HG03521 (cell line): Measurements from ENCODE around the gene MRPL4.
A peak's percentile ranks its signal among the peaks of the same experiment; 100 is the strongest.

Experiments
- ATAC-seq: cut with Tn5 transposase; IDR thresholded peaks from one replicate; pipeline ENCODE4 v1.9.1; 2021; ENCODE audit warnings: mild to moderate bottlenecking, moderate library complexity; ENCODE audit not compliant: unreplicated experiment

Gene MRPL4

DNA sequence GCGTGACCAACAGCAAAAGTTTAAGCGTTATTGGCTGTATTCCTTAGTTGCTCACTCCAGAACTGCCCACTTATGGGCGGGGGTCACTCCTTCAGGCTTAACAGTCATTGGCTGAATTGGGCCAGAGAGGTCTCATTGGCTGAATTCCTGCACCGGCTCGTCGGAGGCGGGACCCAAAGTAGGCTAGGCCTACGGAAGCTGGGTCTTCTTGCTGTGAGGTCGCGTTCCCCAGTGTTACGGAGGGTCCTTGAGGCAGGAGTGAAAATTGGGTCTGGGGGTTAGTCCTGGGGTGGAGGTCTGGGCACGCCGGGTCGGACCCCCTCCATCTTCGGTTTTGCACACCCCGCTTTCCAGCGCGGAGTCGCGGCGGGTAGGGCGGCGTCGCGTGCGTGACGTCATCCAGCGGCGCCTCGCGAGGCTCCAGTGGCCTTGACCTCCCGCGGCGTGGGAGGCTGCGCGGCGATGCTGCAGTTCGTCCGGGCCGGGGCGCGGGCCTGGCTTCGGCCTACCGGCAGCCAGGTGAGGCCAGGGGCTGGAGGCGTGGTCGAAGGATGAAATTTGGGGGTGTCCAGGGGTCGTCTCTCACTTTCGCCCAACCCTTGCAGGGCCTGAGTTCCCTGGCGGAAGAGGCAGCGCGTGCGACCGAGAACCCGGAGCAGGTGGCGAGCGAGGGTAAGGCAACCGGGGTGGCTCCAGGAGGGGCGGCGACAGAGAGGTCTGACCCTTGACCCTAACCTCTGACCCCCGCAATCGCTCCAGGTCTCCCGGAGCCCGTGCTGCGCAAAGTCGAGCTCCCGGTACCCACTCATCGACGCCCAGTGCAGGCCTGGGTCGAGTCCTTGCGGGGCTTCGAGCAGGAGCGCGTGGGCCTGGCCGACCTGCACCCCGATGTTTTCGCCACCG lies at the start of gene MRPL4:
MRPL4 (plus strand) TSS at position 423 of the 903 bp plus-strand sequence; CDS start at position 463, 40 bp downstream.
- peak; percentile 91 for ATAC-seq

- no peak for ATAC-seq
Observed at GRCh38 chr19:10203686-10204085, 48.3 kb upstream of the MRPL4 start.

GRCh38 chr19:10205636-10206035 lies 46.4 kb upstream of the MRPL4 start:
- ATAC-seq = no peak

GRCh38 chr19:10206226-10206885 lies 45.7 kb upstream of the MRPL4 start:
- no peak for ATAC-seq

GRCh38 chr19:10207026-10207425 lies 45.0 kb upstream of the MRPL4 start:
- ATAC-seq = no peak

GRCh38 chr19:10209315-10209714 lies 42.7 kb upstream of the MRPL4 start:
- no peak for ATAC-seq

- no peak for ATAC-seq
Observed at GRCh38 chr19:10211061-10211460, 41.0 kb upstream of the MRPL4 start.

DNA sequence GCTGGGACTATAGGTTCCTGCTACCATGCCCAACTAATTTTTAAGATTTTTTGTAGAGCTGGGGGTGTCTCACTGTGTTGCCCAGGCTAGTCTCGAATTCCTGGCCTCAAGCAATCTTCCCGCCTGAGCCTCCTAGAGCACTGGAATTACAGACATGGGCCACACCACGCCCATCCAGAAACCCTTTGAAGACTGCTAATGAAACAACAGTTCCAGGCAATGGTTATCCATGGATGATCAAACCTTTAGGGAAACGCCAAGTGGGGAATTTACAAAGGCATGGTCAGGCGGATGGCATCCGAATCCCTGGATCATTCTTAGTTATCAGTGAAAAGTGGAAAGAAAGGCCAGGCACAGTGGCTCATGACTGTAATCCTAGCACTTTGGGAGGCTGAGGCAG lies 40.3 kb upstream of the MRPL4 start:
- ATAC-seq = no peak

DNA sequence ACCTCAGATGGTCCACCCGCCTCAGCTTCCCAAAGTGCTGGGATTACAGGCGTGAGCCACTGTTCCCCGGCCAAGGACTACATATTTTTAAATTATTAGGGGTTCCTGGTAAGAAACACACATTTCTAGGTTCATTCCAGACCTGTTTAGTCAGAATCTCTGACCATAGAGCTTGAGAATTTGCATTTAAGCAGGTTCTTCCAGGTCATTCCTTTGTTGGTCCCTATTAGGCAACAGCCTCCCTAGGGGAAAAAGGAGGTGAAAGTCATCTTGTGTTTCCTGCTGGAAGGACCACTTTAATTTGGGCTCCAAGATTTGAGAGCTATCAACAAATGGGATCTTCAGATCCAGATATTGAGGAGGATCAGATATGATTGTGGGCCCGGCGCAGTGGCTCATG lies 37.2 kb upstream of the MRPL4 start:
- no peak for ATAC-seq

- ATAC-seq = no peak
Observed at GRCh38 chr19:10217085-10217484, 34.9 kb upstream of the MRPL4 start.

DNA sequence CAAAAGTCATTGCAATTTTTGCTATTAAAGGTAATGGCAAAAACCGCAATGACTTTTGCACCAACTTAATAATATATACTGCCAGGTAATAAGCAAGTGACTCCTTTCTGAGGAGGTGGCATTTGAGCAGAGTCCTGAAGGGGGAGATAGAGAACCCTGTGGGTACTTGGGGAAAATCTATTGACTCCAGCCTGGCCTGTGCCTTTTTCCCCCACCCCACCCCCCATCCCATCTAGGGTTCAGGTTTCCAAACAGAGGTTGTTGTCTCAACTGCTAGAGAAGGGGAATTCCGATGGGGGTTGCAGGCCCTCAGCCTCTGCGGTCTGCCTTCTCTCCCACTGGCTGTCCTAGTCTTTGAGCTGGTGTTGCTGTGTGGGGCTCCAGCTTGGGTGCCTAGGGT lies 32.3 kb upstream of the MRPL4 start:
- ATAC-seq = peak; percentile 44

GRCh38 chr19:10220695-10221094 lies 31.3 kb upstream of the MRPL4 start:
- no peak for ATAC-seq

- no peak for ATAC-seq
Observed at GRCh38 chr19:10222201-10222890, 29.7 kb upstream of the MRPL4 start.

DNA sequence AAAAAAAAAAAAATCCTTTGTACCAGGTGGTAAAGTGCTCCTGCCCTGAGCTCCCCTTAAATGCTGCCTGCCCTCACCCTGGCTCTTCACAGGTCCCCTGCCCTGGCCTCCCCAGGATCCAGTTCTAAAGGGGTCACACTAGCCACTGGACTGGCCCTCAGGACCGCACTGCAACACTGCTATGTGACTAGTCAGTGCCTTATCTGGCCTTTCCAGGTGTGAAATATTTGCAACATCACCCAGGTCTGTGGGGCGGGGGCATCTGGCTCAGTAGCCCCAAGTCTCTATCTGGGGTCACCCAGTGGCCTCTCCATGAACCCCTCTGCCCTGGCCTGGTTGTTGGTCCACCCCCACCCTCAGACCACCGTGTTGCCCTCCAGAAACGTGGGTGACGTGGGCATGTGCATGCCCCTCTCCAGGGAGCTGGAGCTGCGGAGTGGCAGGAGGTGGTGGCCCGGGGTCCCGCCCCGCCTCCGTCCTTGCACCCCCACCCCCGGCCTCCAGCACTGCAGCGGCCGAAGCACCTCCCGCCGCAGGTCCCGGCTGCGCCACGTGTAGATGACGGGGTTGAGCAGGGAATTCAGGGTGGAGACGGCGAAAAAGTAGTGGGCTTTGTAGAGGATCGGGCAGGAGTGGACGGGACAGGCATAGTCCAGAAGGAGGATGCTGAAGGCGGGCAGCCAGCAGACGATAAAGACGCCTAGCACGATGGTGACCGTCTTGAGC lies 28.4 kb upstream of the MRPL4 start:
- ATAC-seq = no peak

DNA sequence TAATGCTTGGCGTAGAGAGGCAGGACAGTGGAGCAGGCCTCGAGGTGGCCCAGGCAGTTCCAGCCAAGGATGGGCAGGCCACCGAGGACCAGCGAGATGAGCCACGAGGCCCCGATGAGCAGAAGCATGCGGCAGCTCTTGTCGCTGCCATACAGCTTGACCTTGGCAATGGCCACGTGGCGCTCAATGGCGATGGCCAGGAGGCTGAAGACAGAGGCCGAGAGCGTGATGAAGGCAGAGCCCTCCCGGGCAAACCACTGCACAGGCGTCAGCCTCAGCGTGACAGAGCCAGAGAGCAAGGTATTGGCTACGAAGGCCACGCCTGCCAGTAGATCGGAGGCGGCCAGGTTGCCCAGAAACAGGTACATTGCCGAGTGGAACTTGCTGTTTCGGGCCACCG lies 27.7 kb upstream of the MRPL4 start:
- ATAC-seq = no peak

GRCh38 chr19:10226021-10226375 lies 26.0 kb upstream of the MRPL4 start:
- no peak for ATAC-seq

DNA sequence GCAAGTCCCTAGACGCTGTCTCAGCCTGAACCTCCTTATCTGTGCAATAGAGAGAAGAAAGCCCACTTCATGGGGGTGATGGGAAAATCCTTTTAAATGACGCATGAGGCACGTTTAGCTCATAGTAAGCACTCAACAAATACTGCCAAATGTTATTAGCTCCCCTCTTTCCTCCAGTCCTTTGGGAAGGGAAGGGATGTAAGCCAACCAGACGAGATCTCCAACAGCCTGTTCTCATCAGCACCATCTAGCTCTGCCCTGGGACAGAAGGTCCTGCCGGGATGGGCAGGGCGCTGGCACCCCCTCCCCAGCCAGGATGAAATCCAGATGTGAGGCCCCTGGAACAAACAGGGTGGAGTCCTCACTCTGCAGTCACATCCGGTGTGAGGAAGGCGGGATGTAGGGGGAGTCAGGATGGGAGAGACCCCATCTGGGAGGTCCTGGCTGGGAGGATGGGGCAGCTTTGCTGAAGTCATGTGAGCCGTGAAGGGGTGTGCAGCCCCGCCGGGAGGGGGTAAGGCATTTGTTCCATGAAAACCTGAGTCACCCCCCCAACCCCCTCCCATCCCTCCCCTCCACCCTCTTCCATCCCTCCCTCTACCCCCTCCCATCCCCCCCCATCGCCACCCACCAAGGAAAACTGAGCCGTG lies 25.5 kb upstream of the MRPL4 start:
- ATAC-seq = no peak

- ATAC-seq = no peak
Observed at GRCh38 chr19:10227026-10227971, 24.7 kb upstream of the MRPL4 start.

DNA sequence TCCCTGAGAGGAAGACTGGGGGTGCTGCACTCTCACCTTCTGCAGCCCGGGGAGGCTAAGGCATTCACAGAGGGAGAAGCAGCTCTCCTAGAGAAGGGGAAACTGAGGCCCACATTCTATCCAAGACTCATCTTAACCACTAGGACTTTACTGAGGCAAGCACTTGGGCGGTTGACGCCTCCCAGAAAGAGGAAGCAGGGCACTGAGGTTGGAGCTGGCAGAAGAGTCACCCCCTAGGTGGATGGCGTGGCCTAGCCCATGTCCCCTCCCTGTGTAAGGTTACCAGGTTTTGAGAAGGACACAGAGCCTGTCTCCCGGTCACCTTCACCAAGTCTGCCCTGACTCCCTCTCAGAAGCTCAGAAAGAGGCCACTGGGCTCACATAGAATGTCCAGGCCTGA lies 23.6 kb upstream of the MRPL4 start:
- ATAC-seq = no peak
